Peyer's patch (tissue), 4 donors: ENCODE measurements around the gene HOXD12. TPM values are rescaled to one million over a fixed set of nuclear protein-coding genes. Genes with fewer than 3 reads are reported as not detected.
A peak's percentile ranks its signal among the peaks of the same experiment; 100 is the strongest.

ENCODE experiments used
- DNase-seq, 3 donors: peaks; one replicate each; pipeline ENCODE4 v3.0.0-alpha.2; 2017 to 2019
- H3K27ac ChIP-seq, 4 donors: fragments of 200-600 bp; sonication (generic); one replicate each; pipeline ENCODE4 v1.5.1; 2016 to 2019
- H3K27me3 ChIP-seq, 2 donors: fragments of 200-600 bp; sonication (generic); one replicate each; pipeline ENCODE4 v1.5.1; 2019
- H3K36me3 ChIP-seq, 3 donors: fragments of 200-600 bp; sonication (generic); one replicate each; pipeline ENCODE4 v1.5.1; 2016 to 2019
- H3K4me1 ChIP-seq, 4 donors: fragments of 200-600 bp; sonication (generic); one replicate each; pipeline ENCODE4 v1.5.1; 2016 to 2019
- H3K4me3 ChIP-seq, 4 donors: fragments of 200-600 bp; sonication (generic); 1 replicate in 3 of 4; 2 replicates in 1 of 4; pipeline ENCODE4 v1.5.1; 2016 to 2019; ENCODE audit warnings: mild to moderate bottlenecking in 1 of 4
- H3K9me3 ChIP-seq, 4 donors: fragments of 200-600 bp; sonication (generic); one replicate each; pipeline ENCODE4 v1.5.1; 2016 to 2019; ENCODE audit warnings: mild to moderate bottlenecking in 1 of 4
- CTCF ChIP-seq, 6 experiments: fragments of 450-650 bp in 4 of 6; fragments of 200-600 bp in 2 of 6; sonication (generic) in 1 of 6; IDR thresholded peaks; one replicate each; pipeline ENCODE4 v1.5.1; 2017 to 2019; ENCODE audit warnings: antibody characterized with exemption in 6 of 6, mild to moderate bottlenecking in 3 of 6, moderate library complexity in 1 of 6
- POLR2A ChIP-seq, 2 donors: fragments of 450-650 bp; IDR thresholded peaks; one replicate each; pipeline ENCODE4 v1.5.1; 2017; ENCODE audit warnings: antibody characterized with exemption in 2 of 2, mild to moderate bottlenecking in 2 of 2, moderate library complexity in 2 of 2
- total RNA-seq, 4 donors: library from RNA; depleted of rRNA; stranded (reverse); fragments of >200 nt; gene quantifications; one replicate each; pipeline ENCODE4 v1.1.0, GENCODE V29; 2016

The HOXD12 gene
- total RNA-seq, 4 donors from 2014 or later, result not detected

GRCh38 chr2:176138923-176139660 lies 39.5 kb downstream of the HOXD12 start:
- Histone ChIP-seq H3K4me3 (peak overlapping the region in 2 of 4 donors; percentile 15 to 67), H3K27me3 (no peaks in the 10 kb centered on the region), H3K4me1 (peaks cover 0 to 18% (median 0%) of the 10 kb centered on the region in 4 donors), H3K27ac (peak overlapping the region; percentile 43 to 83 (median 56)), H3K9me3 (no peaks in the 10 kb centered on the region), H3K36me3 (no peaks in the 10 kb centered on the region)
- peak in 1 of 3 donors; percentile 27 for DNase-seq
- TF ChIP-seq CTCF (IDR thresholded peaks at IDR 0.05), result no peak
- no peak for TF ChIP-seq POLR2A (IDR thresholded peaks at IDR 0.05)

GRCh38 chr2:176139661-176140512 lies 40.3 kb downstream of the HOXD12 start:
- no peaks in the 10 kb centered on the region for H3K36me3 ChIP-seq
- TF ChIP-seq CTCF (IDR thresholded peaks at IDR 0.05) (no peak), POLR2A (IDR thresholded peaks at IDR 0.05) (no peak)
- peak; percentile 15 to 46 (median 44) for DNase-seq
- peaks cover 0 to 19% (median 0%) of the 10 kb centered on the region in 4 donors for H3K4me1 ChIP-seq
- H3K4me3 ChIP-seq, result peak overlapping the region; percentile 35 to 82 (median 54)
- no peaks in the 10 kb centered on the region for H3K9me3 ChIP-seq
- peak overlapping the region; percentile 43 to 83 (median 56) for H3K27ac ChIP-seq
- no peaks in the 10 kb centered on the region for H3K27me3 ChIP-seq

GRCh38 chr2:176140513-176141317 lies 41.1 kb downstream of the HOXD12 start:
- Histone ChIP-seq H3K9me3 (no peaks in the 10 kb centered on the region), H3K4me1 (peaks cover 0 to 27% (median 0%) of the 10 kb centered on the region in 4 donors), H3K36me3 (no peaks in the 10 kb centered on the region), H3K27me3 (no peaks in the 10 kb centered on the region), H3K4me3 (peak overlapping the region; percentile 35 to 82 (median 54)), H3K27ac (peak overlapping the region; percentile 33 to 83 (median 56))
- no peak for TF ChIP-seq POLR2A (IDR thresholded peaks at IDR 0.05)
- peak; percentile 9 to 96 (median 88) for TF ChIP-seq CTCF (IDR thresholded peaks at IDR 0.05)
- peak in 2 of 3 donors; percentile 79 to 88 for DNase-seq

- DNase-seq, result no peak
- Histone ChIP-seq H3K9me3 (no peaks in the 10 kb centered on the region), H3K4me1 (peaks cover 0 to 27% (median 0%) of the 10 kb centered on the region in 4 donors), H3K36me3 (no peaks in the 10 kb centered on the region), H3K27me3 (no peaks in the 10 kb centered on the region), H3K27ac (no peak overlapping the region), H3K4me3 (no peak overlapping the region)
- TF ChIP-seq POLR2A (IDR thresholded peaks at IDR 0.05) (no peak), CTCF (IDR thresholded peaks at IDR 0.05) (no peak)
Measured at GRCh38 chr2:176142281-176142680, 42.7 kb downstream of the HOXD12 start.
